PC-9 (cell line): ENCODE data around the gene DZIP3. TPM values are rescaled to one million over a fixed set of nuclear protein-coding genes. Genes with fewer than 3 reads are reported as not detected.

Experiments used
- BruUV-seq: library from RNA; stranded (reverse); fragments of 400-500 nt; replicated peaks from 2 replicates; lab custom pipeline; 2021; lab: Mats Ljungman, UMichigan
- CTCF ChIA-PET: fragments of 300-600 bp; sonication (Branson Sonifier 250); formaldehyde crosslinking; loops from one replicate; lab custom pipeline; 2022; ENCODE audit warnings: antibody characterized with exemption; lab: Charles Lee
- POLR2A ChIA-PET: fragments of 300-600 bp; sonication (Branson Sonifier 250); formaldehyde crosslinking; loops from one replicate; lab custom pipeline; 2022; ENCODE audit warnings: antibody characterized with exemption; ENCODE audit not compliant: unreplicated experiment; lab: Charles Lee
- DNase-seq, 2 experiments: peaks; one replicate each; pipeline versions ENCODE4 v3.0.0 to v3.0.0-alpha.2; 2015 to 2022; ENCODE audit warnings: mixed read lengths in 1 of 2
- H2AFZ ChIP-seq: fragments of 200-600 bp; sonication (generic); 2 replicates; pipeline ENCODE4 v1.8.1; 2017; ENCODE audit warnings: antibody characterized with exemption
- H3F3A ChIP-seq: fragments of 200-600 bp; sonication (generic); 2 replicates; pipeline ENCODE4 v1.8.1; 2017; ENCODE audit warnings: antibody characterized with exemption, mild to moderate bottlenecking, low read depth; ENCODE audit not compliant: insufficient read depth
- H3K27ac ChIP-seq: fragments of 200-600 bp; sonication (generic); 2 replicates; pipeline ENCODE4 v1.6.1; 2016; ENCODE audit warnings: mixed run types
- H3K27me3 ChIP-seq: fragments of 200-600 bp; sonication (generic); 2 replicates; pipeline ENCODE4 v1.6.1; 2016; ENCODE audit warnings: low read depth, mixed run types; ENCODE audit not compliant: insufficient read depth
- H3K36me3 ChIP-seq: fragments of 200-600 bp; sonication (generic); 2 replicates; pipeline ENCODE4 v1.6.1; 2016; ENCODE audit warnings: low read depth, mixed run types
- H3K4me1 ChIP-seq: fragments of 200-600 bp; sonication (generic); replicated peaks from 2 replicates; pipeline ENCODE4 v1.6.1; 2016; ENCODE audit warnings: mixed run types; ENCODE audit not compliant: insufficient read depth
- H3K4me2 ChIP-seq: fragments of 200-600 bp; sonication (generic); 2 replicates; pipeline ENCODE4 v1.6.1; 2017; ENCODE audit warnings: mixed run types
- H3K4me3 ChIP-seq: fragments of 200-600 bp; sonication (generic); 2 replicates; pipeline ENCODE4 v1.6.1; 2016; ENCODE audit warnings: mixed run types
- H3K79me2 ChIP-seq: fragments of 200-600 bp; sonication (generic); 2 replicates; pipeline ENCODE4 v1.6.1; 2017; ENCODE audit warnings: low read depth, mixed run types
- H3K9me2 ChIP-seq: fragments of 200-600 bp; sonication (generic); 2 replicates; pipeline ENCODE4 v1.8.1; 2017; ENCODE audit warnings: mild to moderate bottlenecking; ENCODE audit not compliant: insufficient read depth
- H3K9me3 ChIP-seq: fragments of 200-600 bp; sonication (generic); 2 replicates; pipeline ENCODE4 v1.8.1; 2016; ENCODE audit warnings: low read depth; ENCODE audit not compliant: insufficient read depth
- H4K20me1 ChIP-seq: fragments of 200-600 bp; sonication (generic); 2 replicates; pipeline ENCODE4 v1.8.1; 2017; ENCODE audit not compliant: insufficient read depth
- CTCF ChIP-seq: fragments of 200-600 bp; sonication (generic); conservative IDR thresholded peaks from 2 replicates; pipeline ENCODE4 v1.6.1; 2017; ENCODE audit warnings: mixed run types, antibody characterized with exemption, mild to moderate bottlenecking, moderate library complexity
- EZH2 ChIP-seq: fragments of 200-600 bp; sonication (generic); IDR thresholded peaks from 2 replicates; pipeline ENCODE4 v1.8.0; 2017; ENCODE audit warnings: antibody characterized with exemption, low read depth
- intact Hi-C: fragments of 100-400 bp; cut with micrococcal nuclease; formaldehyde crosslinking; loops from one replicate; pipeline ENCODE4 v1.10.0; 2022; ENCODE audit not compliant: unreplicated experiment
- total RNA-seq: library from RNA; stranded (reverse); gene quantifications from 2 replicates; pipeline ENCODE4 v1.2.3, GENCODE V29; 2021

DZIP3 gene
- total RNA-seq, 1 experiment from 2014 or later = 14.5 TPM

- H3K9me2 ChIP-seq = peaks cover 7% of the 10 kb centered on the region; the same call in 1 of the 2 replicates
- H2AFZ ChIP-seq = no peak overlapping the region
- no peak overlapping the region for H3K4me2 ChIP-seq
- no peak overlapping the region for H3K4me3 ChIP-seq
- no peaks in the 10 kb centered on the region for H3K9me3 ChIP-seq
- H3K27ac ChIP-seq = no peak overlapping the region
- no peaks in the 10 kb centered on the region for H3K79me2 ChIP-seq
- no TSS peak for BruUV-seq
- no peaks in the 10 kb centered on the region for H3F3A ChIP-seq
- no peaks in the 10 kb centered on the region for H3K4me1 ChIP-seq
- CTCF ChIA-PET = no interaction called here
- no peak for TF ChIP-seq CTCF
- no peak for TF ChIP-seq EZH2
- no peaks in the 10 kb centered on the region; the same call in 1 of the 2 replicates for H4K20me1 ChIP-seq
- H3K27me3 ChIP-seq = no peaks in the 10 kb centered on the region
- intact Hi-C loops = no loop called here
- no peaks in the 10 kb centered on the region for H3K36me3 ChIP-seq
- POLR2A ChIA-PET = no interaction called here
- DNase-seq = no peak
Measured at GRCh38 chr3:108698461-108698860, 108.9 kb downstream of the DZIP3 start.

- Histone ChIP-seq H3K4me1 (no peaks in the 10 kb centered on the region), H3K27ac (no peak overlapping the region), H3K27me3 (no peaks in the 10 kb centered on the region), H4K20me1 (no peaks in the 10 kb centered on the region; the same call in 1 of the 2 replicates), H2AFZ (no peak overlapping the region), H3K4me3 (no peak overlapping the region), H3K79me2 (no peaks in the 10 kb centered on the region), H3K9me2 (peaks cover 7% of the 10 kb centered on the region), H3K36me3 (no peaks in the 10 kb centered on the region), H3K4me2 (no peak overlapping the region), H3F3A (no peaks in the 10 kb centered on the region), H3K9me3 (peaks cover 3% of the 10 kb centered on the region; the same call in 1 of the 2 replicates)
- no TSS peak for BruUV-seq
- intact Hi-C loops = no loop called here
- no peak for DNase-seq
- POLR2A ChIA-PET = interaction anchor here (0.7 kb wide), 1 partner anchor 202 kb away, joined by 4 read pairs; no protein-coding TSS in a partner anchor
- CTCF ChIA-PET = no interaction called here
- TF ChIP-seq CTCF (no peak), EZH2 (no peak)
Measured at GRCh38 chr3:108705045-108705444, 115.5 kb downstream of the DZIP3 start.

GRCh38 chr3:108713009-108713516 lies 123.5 kb downstream of the DZIP3 start:
- H2AFZ ChIP-seq = no peak overlapping the region
- no peaks in the 10 kb centered on the region for H4K20me1 ChIP-seq
- no peak for TF ChIP-seq EZH2
- no peak for TF ChIP-seq CTCF
- no peaks in the 10 kb centered on the region for H3F3A ChIP-seq
- no peaks in the 10 kb centered on the region for H3K36me3 ChIP-seq
- H3K9me2 ChIP-seq = no peaks in the 10 kb centered on the region
- H3K27ac ChIP-seq = no peak overlapping the region
- H3K27me3 ChIP-seq = peaks cover 20% of the 10 kb centered on the region; the same call in 1 of the 2 replicates
- no peaks in the 10 kb centered on the region for H3K9me3 ChIP-seq
- DNase-seq = no peak
- ChIA-PET POLR2A (no interaction called here), CTCF (no interaction called here)
- no peaks in the 10 kb centered on the region for H3K4me1 ChIP-seq
- no peaks in the 10 kb centered on the region for H3K79me2 ChIP-seq
- no peak overlapping the region for H3K4me2 ChIP-seq
- BruUV-seq = no TSS peak
- H3K4me3 ChIP-seq = no peak overlapping the region
- intact Hi-C loops = no loop called here
